OCI-LY3 (cell line): Measurements from ENCODE around the gene AGBL4.

ENCODE experiments used
- H2AFZ ChIP-seq: fragments of 200-600, 300-600 bp; shearing (Covaris generic); 2 replicates; pipeline ENCODE4 v1.6.0; 2014; ENCODE audit warnings: antibody characterized with exemption, low read depth, low read length
- H3K27ac ChIP-seq: fragments of 200-600, 300-600 bp; sonication (generic); 2 replicates; pipeline ENCODE4 v1.5.1; 2014; ENCODE audit warnings: mild to moderate bottlenecking, low read length, moderate library complexity, mixed read lengths
- H3K27me3 ChIP-seq: fragments of 200-600, 300-600 bp; sonication (generic); 2 replicates; pipeline ENCODE4 v1.6.1; 2014; ENCODE audit warnings: low read depth, low read length, mixed read lengths
- H3K36me3 ChIP-seq: fragments of 200-600, 300-600 bp; sonication (generic); replicated peaks from 2 replicates; pipeline ENCODE3; 2014; ENCODE audit warnings: low read depth, low read length, mixed read lengths
- H3K4me1 ChIP-seq: fragments of 300-600, 200-600 bp; sonication (generic); 2 replicates; pipeline ENCODE4 v1.6.1; 2014; ENCODE audit warnings: low read length, mixed read lengths
- H3K4me2 ChIP-seq: fragments of 200-600, 300-600 bp; sonication (generic); 2 replicates; pipeline ENCODE4 v1.6.1; 2014; ENCODE audit warnings: low read length, mixed read lengths
- H3K4me3 ChIP-seq: fragments of 300-600, 200-600 bp; sonication (generic); 2 replicates; pipeline ENCODE4 v1.5.1; 2014; ENCODE audit warnings: antibody characterized with exemption, mild to moderate bottlenecking, low read length, moderate library complexity
- H3K79me2 ChIP-seq: fragments of 300-600, 200-600 bp; shearing (Covaris generic); 2 replicates; pipeline ENCODE4 v1.6.1; 2014; ENCODE audit warnings: mild to moderate bottlenecking, low read length, mixed read lengths
- H3K9ac ChIP-seq: fragments of 300-600, 200-600 bp; shearing (Covaris generic); 2 replicates; pipeline ENCODE4 v1.6.0; 2014; ENCODE audit warnings: mild to moderate bottlenecking, low read length, moderate library complexity
- H3K9me3 ChIP-seq: fragments of 200-600, 300-600 bp; shearing (Covaris generic); 2 replicates; pipeline ENCODE4 v1.6.1; 2014; ENCODE audit warnings: low read length, mixed read lengths; ENCODE audit not compliant: insufficient read depth
- H4K20me1 ChIP-seq: fragments of 200-600, 300-600 bp; sonication (generic); 2 replicates; pipeline ENCODE4 v1.6.1; 2016; ENCODE audit warnings: low read length, mixed read lengths; ENCODE audit not compliant: insufficient read depth
- EZH2phosphoT487 ChIP-seq: fragments of 200-600 bp; shearing (Covaris generic); IDR thresholded peaks from 2 replicates; pipeline ENCODE4 v1.6.1; 2018; ENCODE audit warnings: antibody characterized with exemption, mixed run types, low read depth
- TF ChIP-seq, protein P1 (sequence below): fragments of 200-600, 300-600 bp; sonication (generic); IDR thresholded peaks from 2 replicates; pipeline ENCODE4 v1.5.1; 2014; ENCODE audit warnings: antibody characterized with exemption, low read length, low read depth

Gene AGBL4

DNA sequence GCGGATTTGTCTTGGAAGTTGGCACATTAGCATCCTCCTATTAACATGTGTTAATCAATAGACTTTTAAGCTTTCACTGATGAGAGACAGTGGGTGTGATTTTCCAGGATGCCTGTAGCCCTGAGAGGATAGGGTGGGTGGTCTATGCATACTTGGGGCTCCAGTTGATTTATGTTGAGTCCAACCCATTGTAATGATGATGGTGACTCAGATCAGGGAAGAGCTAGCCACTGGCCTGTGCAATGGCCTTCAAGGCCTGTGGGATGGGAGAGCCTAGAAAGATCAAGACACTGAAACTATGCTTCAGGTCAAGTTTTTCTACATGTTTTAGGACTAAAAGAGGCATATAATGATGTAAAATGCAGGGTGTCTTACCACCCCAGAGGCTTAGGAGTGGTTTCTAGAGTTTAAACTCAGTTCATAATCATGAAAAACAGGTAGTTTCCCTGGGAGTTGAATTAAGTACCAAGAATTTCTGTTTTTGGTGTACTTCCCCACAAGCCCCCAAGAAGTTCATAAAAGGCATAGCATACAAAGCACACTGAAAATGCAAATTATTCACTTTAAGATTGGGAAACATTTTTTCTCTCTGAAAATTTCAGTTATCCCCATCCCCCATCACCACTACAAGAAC is 1267.0 kb downstream of the AGBL4 start:
- Histone ChIP-seq H3K79me2 (peaks cover 60% of the 10 kb centered on the region), H3K36me3 (peaks cover 76% of the 10 kb centered on the region), H3K4me2 (peak overlapping the region; percentile 88), H3K9me3 (no peaks in the 10 kb centered on the region), H3K4me1 (peaks cover 75% of the 10 kb centered on the region), H3K9ac (peak overlapping the region; percentile 68), H3K27ac (peak overlapping the region; percentile 94), H4K20me1 (peaks cover 10% of the 10 kb centered on the region; the same call in 1 of the 2 replicates), H2AFZ (no peak overlapping the region), H3K27me3 (no peaks in the 10 kb centered on the region), H3K4me3 (peak overlapping the region; percentile 66)
- TF ChIP-seq EZH2phosphoT487: no peak
- TF ChIP-seq, protein P1, sequence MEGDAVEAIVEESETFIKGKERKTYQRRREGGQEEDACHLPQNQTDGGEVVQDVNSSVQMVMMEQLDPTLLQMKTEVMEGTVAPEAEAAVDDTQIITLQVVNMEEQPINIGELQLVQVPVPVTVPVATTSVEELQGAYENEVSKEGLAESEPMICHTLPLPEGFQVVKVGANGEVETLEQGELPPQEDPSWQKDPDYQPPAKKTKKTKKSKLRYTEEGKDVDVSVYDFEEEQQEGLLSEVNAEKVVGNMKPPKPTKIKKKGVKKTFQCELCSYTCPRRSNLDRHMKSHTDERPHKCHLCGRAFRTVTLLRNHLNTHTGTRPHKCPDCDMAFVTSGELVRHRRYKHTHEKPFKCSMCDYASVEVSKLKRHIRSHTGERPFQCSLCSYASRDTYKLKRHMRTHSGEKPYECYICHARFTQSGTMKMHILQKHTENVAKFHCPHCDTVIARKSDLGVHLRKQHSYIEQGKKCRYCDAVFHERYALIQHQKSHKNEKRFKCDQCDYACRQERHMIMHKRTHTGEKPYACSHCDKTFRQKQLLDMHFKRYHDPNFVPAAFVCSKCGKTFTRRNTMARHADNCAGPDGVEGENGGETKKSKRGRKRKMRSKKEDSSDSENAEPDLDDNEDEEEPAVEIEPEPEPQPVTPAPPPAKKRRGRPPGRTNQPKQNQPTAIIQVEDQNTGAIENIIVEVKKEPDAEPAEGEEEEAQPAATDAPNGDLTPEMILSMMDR: no peak

DNA sequence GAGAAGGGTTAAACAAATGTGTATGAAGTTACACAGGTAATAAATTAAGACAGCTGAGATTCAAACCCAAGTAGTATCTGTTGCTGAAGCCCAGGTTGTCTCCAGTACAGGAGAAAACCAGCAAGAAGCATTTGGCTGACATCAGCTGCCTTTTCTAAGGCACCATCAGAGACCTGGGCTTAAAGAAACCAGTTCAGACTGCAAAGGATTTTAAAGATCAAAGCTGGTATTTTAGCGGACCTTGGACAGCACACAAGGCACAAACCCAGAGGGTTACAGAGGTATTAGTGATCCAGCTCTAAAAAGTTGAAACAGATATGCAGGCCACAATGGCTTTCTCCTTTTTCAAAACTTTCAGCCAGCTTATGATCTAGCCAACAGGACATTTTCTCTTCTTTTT is 1270.5 kb downstream of the AGBL4 start:
- Histone ChIP-seq H3K4me1 (peaks cover 63% of the 10 kb centered on the region), H3K27ac (no peak overlapping the region), H3K9me3 (no peaks in the 10 kb centered on the region), H2AFZ (no peak overlapping the region), H3K36me3 (peaks cover 74% of the 10 kb centered on the region), H3K79me2 (peaks cover 41% of the 10 kb centered on the region), H3K4me2 (no peak overlapping the region), H3K9ac (no peak overlapping the region), H4K20me1 (0 out of 2 replicates have a peak, but pooled peaks cover 3% of the 10 kb centered on the region), H3K27me3 (no peaks in the 10 kb centered on the region), H3K4me3 (no peak overlapping the region)
- TF ChIP-seq EZH2phosphoT487: no peak
- TF ChIP-seq, protein P1: no peak

DNA sequence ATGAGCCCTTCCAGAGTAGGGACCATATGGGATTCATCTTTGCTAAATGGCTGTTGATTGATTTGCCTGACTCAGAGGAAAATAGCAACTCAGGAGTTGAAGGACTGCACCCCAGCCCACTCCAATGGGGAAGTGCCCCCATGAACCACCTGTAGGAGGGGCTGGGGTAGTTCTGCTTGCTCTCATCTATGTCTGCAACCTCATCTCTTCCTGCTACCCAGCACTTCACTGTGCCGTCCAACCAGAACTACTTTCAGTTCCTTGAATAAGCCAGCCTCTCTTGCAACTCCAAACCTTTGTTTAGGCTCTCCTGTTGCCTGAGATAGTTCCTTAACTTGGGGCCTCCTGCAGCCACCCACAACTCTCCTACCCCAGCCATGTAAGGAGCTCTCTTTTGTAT is 1273.6 kb downstream of the AGBL4 start:
- Histone ChIP-seq H3K79me2 (peaks cover 37% of the 10 kb centered on the region), H3K4me1 (peaks cover 33% of the 10 kb centered on the region), H3K36me3 (peaks cover 76% of the 10 kb centered on the region), H3K4me3 (peak overlapping the region; percentile 11; the same call in 1 of the 2 replicates), H3K9ac (peak overlapping the region; percentile 23; the same call in 1 of the 2 replicates), H4K20me1 (0 out of 2 replicates have a peak, but pooled peaks cover 3% of the 10 kb centered on the region), H2AFZ (no peak overlapping the region), H3K4me2 (peak overlapping the region; percentile 54), H3K27me3 (no peaks in the 10 kb centered on the region), H3K27ac (peak overlapping the region; percentile 51; the same call in 1 of the 2 replicates), H3K9me3 (no peaks in the 10 kb centered on the region)
- no peak for TF ChIP-seq EZH2phosphoT487
- TF ChIP-seq, protein P1: peak; percentile 47

DNA sequence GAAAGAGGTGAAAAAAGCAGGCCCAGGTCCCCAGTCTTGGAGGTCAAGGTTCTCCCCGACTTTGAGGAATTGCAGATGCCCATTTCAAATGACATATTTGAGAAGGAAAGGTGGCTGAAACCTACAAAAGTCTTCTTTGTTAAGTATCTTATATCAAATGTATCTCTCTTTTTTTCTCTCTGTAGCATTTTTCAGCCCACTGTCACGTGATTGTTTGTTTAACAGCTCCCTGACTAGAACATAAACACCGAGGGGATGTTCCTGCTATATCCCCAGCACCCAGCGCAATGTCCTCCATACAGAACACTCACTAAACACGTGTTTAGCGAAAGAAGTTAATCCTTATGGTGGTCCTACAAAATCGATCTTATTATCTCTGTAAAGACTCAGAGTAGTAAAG is 1274.7 kb downstream of the AGBL4 start:
- TF ChIP-seq, protein P1: no peak
- TF ChIP-seq EZH2phosphoT487: no peak
- H3K9ac ChIP-seq: no peak overlapping the region
- no peaks in the 10 kb centered on the region for H3K27me3 ChIP-seq
- no peak overlapping the region for H3K27ac ChIP-seq
- peaks cover 5% of the 10 kb centered on the region; the same call in 1 of the 2 replicates for H4K20me1 ChIP-seq
- H2AFZ ChIP-seq: no peak overlapping the region
- H3K9me3 ChIP-seq: no peaks in the 10 kb centered on the region
- no peak overlapping the region for H3K4me3 ChIP-seq
- H3K79me2 ChIP-seq: peaks cover 36% of the 10 kb centered on the region
- H3K4me2 ChIP-seq: no peak overlapping the region
- peaks cover 70% of the 10 kb centered on the region for H3K36me3 ChIP-seq
- H3K4me1 ChIP-seq: peaks cover 37% of the 10 kb centered on the region
